ENCODE data around the gene ZNF423. TPM values are rescaled to one million over a fixed set of nuclear protein-coding genes. Genes with fewer than 3 reads are reported as not detected.

The ZNF423 gene
- total RNA-seq, 1 experiment from 2014 or later, result 11.1 TPM

DNA sequence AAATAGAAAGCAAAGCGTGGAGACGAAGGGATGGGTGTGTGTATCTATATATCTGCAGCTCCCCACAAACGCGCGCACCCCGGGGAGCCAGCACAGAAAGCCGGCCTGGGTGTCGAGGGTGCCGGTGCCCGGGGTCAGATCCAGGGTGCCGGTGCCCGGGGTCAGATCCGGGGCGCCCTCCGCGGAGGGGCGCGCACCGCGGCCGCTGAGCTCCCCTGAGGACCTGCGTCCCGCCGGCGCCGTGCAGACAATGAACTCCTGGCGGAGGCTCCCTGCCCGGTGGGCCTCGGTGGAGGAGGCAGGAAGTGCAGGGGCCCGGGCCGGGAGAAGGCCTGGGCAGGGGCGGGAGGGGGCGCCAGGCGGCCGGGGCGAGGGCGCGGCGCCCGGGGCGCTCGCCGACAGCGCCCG lies 1.1 kb downstream of the ZNF423 start:
- Histone ChIP-seq H3K9me3 (ENCODE audit: low read depth, low read length, poor library complexity, severe bottlenecking) (no peaks in the 10 kb centered on the region), H3K36me3 (ENCODE audit: insufficient read depth, low read length, poor library complexity, severe bottlenecking) (no peaks in the 10 kb centered on the region), H3K27ac (ENCODE audit: low read depth, low read length, poor library complexity, severe bottlenecking) (peak overlapping the region; percentile 66), H3K4me1 (ENCODE audit: insufficient read depth, low read length, poor library complexity, severe bottlenecking) (peaks cover 29% of the 10 kb centered on the region), H3K27me3 (replicated peaks; ENCODE audit: insufficient read depth, low read depth, low read length, poor library complexity) (no peaks in the 10 kb centered on the region), H3K4me3 (ENCODE audit: low read depth, low read length, poor library complexity, severe bottlenecking) (peak overlapping the region; percentile 77)
- intact Hi-C loops (cut with micrococcal nuclease; ENCODE audit: unreplicated experiment), result loop anchor here (5.0 kb wide), 3 partner anchors 97 to 362 kb away; no protein-coding TSS in a partner anchor
- ChIA-PET POLR2A (ENCODE audit: low non-redundant PET) (no interaction called here), CTCF (no interaction called here)
- BruUV-seq (replicated peaks), result no TSS peak
- TF ChIP-seq, protein P1, sequence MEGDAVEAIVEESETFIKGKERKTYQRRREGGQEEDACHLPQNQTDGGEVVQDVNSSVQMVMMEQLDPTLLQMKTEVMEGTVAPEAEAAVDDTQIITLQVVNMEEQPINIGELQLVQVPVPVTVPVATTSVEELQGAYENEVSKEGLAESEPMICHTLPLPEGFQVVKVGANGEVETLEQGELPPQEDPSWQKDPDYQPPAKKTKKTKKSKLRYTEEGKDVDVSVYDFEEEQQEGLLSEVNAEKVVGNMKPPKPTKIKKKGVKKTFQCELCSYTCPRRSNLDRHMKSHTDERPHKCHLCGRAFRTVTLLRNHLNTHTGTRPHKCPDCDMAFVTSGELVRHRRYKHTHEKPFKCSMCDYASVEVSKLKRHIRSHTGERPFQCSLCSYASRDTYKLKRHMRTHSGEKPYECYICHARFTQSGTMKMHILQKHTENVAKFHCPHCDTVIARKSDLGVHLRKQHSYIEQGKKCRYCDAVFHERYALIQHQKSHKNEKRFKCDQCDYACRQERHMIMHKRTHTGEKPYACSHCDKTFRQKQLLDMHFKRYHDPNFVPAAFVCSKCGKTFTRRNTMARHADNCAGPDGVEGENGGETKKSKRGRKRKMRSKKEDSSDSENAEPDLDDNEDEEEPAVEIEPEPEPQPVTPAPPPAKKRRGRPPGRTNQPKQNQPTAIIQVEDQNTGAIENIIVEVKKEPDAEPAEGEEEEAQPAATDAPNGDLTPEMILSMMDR (conservative IDR thresholded peaks at IDR 0.05; ENCODE audit: low read depth, low read length), result no peak
- no peak for TF ChIP-seq EZH2 (IDR thresholded peaks at IDR 0.05; ENCODE audit: borderline replicate concordance, low read depth, low read length, poor library complexity, severe bottlenecking)
- peak; percentile 50 for DNase-seq (ENCODE audit: low spot score)

DNA sequence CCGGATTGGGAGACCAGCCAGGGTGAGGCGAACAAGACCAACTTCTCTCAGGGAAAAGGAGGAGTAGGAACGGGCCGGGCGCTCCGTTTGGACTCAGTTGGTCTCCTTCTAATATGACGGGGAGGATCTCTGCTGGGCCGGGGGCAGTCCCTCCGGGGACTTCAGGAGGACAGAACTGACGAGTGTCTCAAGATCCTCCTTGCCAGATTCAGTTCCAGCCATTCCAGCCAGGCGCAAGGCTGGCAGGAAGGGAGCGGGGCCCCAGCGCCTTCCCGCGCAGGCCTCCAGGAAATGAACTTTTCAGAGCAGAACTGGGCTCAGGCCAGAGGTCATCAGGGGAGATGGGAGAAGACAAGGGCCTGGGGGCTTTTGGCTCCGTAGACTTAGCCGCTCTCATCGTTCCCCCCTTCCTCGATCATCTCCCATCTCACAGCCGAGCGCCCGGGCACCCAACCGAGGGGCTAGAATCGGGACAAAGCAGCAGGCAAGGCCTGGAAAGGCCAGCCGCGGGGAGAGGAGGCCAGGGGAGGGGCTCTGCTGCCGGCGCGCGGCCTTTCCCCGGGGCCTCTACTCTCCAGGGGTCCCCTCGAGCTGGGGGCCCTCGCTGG lies 1.6 kb downstream of the ZNF423 start:
- H3K4me1 ChIP-seq (ENCODE audit: insufficient read depth, low read length, poor library complexity, severe bottlenecking), result peaks cover 24% of the 10 kb centered on the region
- no peaks in the 10 kb centered on the region for H3K9me3 ChIP-seq (ENCODE audit: low read depth, low read length, poor library complexity, severe bottlenecking)
- CTCF ChIA-PET, result interaction anchor here (1.3 kb wide), 1 partner anchor 22 kb away, joined by 4 read pairs; no protein-coding TSS in a partner anchor
- POLR2A ChIA-PET (ENCODE audit: low non-redundant PET), result no interaction called here
- H3K27me3 ChIP-seq (replicated peaks; ENCODE audit: insufficient read depth, low read depth, low read length, poor library complexity), result no peaks in the 10 kb centered on the region
- BruUV-seq (replicated peaks), result no TSS peak
- H3K36me3 ChIP-seq (ENCODE audit: insufficient read depth, low read length, poor library complexity, severe bottlenecking), result no peaks in the 10 kb centered on the region
- H3K27ac ChIP-seq (ENCODE audit: low read depth, low read length, poor library complexity, severe bottlenecking), result peak overlapping the region; percentile 66
- H3K4me3 ChIP-seq (ENCODE audit: low read depth, low read length, poor library complexity, severe bottlenecking), result peak overlapping the region; percentile 77
- no peak for DNase-seq (ENCODE audit: low spot score)
- intact Hi-C loops (cut with micrococcal nuclease; ENCODE audit: unreplicated experiment), result no loop called here
- TF ChIP-seq, protein P1 (conservative IDR thresholded peaks at IDR 0.05; ENCODE audit: low read depth, low read length), result no peak
- TF ChIP-seq EZH2 (IDR thresholded peaks at IDR 0.05; ENCODE audit: borderline replicate concordance, low read depth, low read length, poor library complexity, severe bottlenecking), result no peak

DNA sequence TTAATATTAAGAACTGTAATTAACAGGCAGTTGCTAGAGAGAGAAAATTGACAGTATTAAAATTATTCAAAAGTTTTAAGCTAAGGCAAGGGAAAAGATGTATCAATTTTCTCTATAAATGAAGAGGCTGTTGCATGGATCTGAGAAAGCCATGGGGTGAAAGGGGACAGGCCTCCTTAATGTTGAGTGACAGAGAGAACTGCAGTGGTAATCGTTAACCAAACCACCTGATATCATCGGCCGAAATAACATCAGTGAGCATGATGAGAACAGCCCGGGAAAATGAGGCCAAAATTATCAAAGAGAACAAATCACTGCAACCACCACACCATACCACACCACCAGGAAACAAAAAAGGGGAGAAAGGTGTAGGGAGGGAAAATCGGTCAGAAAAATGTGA lies 3.6 kb downstream of the ZNF423 start:
- DNase-seq (ENCODE audit: low spot score), result no peak
- ChIA-PET CTCF (no interaction called here), POLR2A (ENCODE audit: low non-redundant PET) (no interaction called here)
- Histone ChIP-seq H3K9me3 (ENCODE audit: low read depth, low read length, poor library complexity, severe bottlenecking) (no peaks in the 10 kb centered on the region), H3K27me3 (replicated peaks; ENCODE audit: insufficient read depth, low read depth, low read length, poor library complexity) (no peaks in the 10 kb centered on the region), H3K36me3 (ENCODE audit: insufficient read depth, low read length, poor library complexity, severe bottlenecking) (no peaks in the 10 kb centered on the region), H3K27ac (ENCODE audit: low read depth, low read length, poor library complexity, severe bottlenecking) (no peak overlapping the region), H3K4me3 (ENCODE audit: low read depth, low read length, poor library complexity, severe bottlenecking) (no peak overlapping the region), H3K4me1 (ENCODE audit: insufficient read depth, low read length, poor library complexity, severe bottlenecking) (peaks cover 18% of the 10 kb centered on the region)
- intact Hi-C loops (cut with micrococcal nuclease; ENCODE audit: unreplicated experiment), result no loop called here
- TF ChIP-seq, protein P1 (conservative IDR thresholded peaks at IDR 0.05; ENCODE audit: low read depth, low read length), result no peak
- TF ChIP-seq EZH2 (IDR thresholded peaks at IDR 0.05; ENCODE audit: borderline replicate concordance, low read depth, low read length, poor library complexity, severe bottlenecking), result no peak
- no TSS peak for BruUV-seq (replicated peaks)
